Uterus (tissue), 2 donors: ENCODE results near the gene SRL.

Experiments used
- POLR2A ChIP-seq, 2 donors: fragments of 450-650 bp; IDR thresholded peaks; one replicate each; pipeline ENCODE4 v1.6.1; 2016; ENCODE audit warnings: antibody characterized with exemption in 2 of 2, mild to moderate bottlenecking in 1 of 2, moderate library complexity in 1 of 2
- TF ChIP-seq, protein P1 (sequence below), 4 experiments: fragments of 200-600 bp in 2 of 4; fragments of 450-650 bp in 2 of 4; sonication (generic) in 2 of 4; IDR thresholded peaks; one replicate each; pipeline ENCODE4 v1.5.1; 2016 to 2019; ENCODE audit warnings: antibody characterized with exemption in 4 of 4, mild to moderate bottlenecking in 2 of 4, moderate library complexity in 1 of 4

DNA sequence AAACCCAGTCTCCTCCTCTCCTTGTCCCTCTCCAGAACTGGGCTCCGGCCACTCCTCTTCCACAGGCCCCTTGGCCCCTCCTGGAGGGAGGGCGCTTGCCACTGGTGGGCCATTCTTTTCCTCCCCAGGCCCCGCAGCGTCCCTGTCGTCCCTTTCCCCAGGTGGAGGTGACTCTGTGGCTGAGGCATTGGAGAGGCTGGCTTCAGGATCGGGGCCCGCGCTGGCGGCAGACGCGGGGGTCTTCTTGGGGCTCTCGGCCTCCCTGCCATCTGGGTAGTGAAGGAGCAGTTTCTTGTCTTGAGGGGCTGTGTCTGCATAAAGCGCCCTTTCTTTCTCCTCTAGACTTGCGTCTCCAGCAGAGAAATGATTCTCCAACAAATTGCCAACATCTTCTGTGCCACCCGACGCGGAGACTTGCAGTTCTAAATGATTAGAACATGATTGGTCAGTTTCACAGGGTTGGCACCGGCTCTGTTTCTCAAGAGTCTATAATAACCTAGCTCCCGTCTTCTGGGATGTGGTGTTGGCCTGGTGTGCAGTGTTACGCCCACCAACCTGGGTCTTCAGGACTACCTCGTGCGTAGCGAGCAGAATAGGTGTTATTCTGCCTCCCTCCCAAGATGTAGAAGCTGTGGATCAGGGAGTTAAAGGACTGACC, 34.1 kb downstream of the SRL start:
- TF ChIP-seq, protein P1, sequence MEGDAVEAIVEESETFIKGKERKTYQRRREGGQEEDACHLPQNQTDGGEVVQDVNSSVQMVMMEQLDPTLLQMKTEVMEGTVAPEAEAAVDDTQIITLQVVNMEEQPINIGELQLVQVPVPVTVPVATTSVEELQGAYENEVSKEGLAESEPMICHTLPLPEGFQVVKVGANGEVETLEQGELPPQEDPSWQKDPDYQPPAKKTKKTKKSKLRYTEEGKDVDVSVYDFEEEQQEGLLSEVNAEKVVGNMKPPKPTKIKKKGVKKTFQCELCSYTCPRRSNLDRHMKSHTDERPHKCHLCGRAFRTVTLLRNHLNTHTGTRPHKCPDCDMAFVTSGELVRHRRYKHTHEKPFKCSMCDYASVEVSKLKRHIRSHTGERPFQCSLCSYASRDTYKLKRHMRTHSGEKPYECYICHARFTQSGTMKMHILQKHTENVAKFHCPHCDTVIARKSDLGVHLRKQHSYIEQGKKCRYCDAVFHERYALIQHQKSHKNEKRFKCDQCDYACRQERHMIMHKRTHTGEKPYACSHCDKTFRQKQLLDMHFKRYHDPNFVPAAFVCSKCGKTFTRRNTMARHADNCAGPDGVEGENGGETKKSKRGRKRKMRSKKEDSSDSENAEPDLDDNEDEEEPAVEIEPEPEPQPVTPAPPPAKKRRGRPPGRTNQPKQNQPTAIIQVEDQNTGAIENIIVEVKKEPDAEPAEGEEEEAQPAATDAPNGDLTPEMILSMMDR (IDR thresholded peaks at IDR 0.05): no peak
- no peak for TF ChIP-seq POLR2A (IDR thresholded peaks at IDR 0.05)
